Mucosa of gallbladder (tissue), 1 donor: ENCODE data around the gene DHRS7C. TPM values are rescaled to one million over a fixed set of nuclear protein-coding genes. Genes with fewer than 3 reads are reported as not detected.
A peak's percentile ranks its signal among the peaks of the same experiment; 100 is the strongest.

Source experiments
- DNase-seq: peaks from one replicate; pipeline ENCODE4 v3.0.0-alpha.2; 2020; ENCODE audit warnings: low spot score
- total RNA-seq: library from RNA; stranded (reverse); gene quantifications from one replicate; pipeline ENCODE4 v1.2.1, GENCODE V29; 2021
- donor health status: DM: no; HTN: no; CAD: no.

DHRS7C gene
- total RNA-seq, 1 donor from 2014 or later: not detected

DNA sequence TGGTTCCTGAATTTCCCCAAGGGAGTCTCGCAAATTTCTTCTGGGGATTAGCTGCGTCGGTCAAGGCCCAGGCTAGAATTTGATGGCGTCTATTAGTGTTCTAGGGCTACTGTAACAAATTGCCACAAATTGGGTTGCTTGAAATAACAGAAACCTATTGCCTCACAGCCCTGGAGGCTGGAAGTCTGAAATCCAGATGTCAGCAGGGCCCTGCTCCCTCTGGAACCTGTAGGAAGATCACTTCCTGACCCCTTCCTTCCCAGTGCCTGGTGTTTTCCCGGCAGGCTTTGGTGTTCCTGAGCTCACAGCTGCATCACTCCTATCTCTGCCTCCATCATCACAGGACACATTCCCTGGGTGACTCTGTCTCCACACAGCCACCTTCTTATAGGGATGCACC is 24.4 kb downstream of the DHRS7C start:
- no peak for DNase-seq

DNA sequence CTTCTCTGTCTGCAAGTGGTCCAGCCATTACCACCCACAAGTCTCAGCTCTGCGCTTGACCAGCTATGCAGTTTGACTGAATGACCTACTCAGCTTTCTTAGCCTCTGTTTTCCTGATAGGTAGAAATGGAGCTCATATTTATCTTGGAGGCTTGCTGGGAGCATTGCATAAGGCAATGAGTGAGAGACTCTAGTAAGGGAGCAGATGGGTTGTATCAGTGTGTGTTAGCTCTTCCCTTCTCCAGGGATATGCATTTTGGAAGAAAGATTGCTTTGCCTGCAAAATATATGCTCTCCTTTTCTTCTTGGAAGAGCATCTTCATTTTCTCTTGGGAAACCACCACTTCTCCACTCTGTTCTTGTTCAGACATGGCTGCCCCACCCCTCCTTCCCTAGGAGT is 26.1 kb downstream of the DHRS7C start:
- DNase-seq: no peak

DNA sequence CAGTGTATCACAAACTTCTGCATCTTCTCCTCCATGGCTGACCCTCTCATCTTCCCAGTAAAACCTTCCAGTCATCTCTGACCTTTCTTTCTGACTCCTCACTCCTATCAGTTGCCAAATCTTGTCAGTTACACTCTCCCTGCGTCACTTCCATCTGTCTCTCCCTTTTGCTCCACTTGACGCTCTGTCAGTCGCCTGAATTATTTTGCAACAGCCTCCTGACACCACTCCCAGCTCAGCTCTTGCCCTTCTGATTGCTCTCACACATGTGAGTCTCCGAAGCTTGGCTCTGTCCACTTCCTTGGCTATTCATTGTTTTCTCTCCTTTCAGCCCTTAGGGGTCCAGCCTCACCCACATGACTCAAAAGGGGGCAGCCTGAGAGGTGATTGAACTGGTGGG is 27.7 kb downstream of the DHRS7C start:
- no peak for DNase-seq

DNA sequence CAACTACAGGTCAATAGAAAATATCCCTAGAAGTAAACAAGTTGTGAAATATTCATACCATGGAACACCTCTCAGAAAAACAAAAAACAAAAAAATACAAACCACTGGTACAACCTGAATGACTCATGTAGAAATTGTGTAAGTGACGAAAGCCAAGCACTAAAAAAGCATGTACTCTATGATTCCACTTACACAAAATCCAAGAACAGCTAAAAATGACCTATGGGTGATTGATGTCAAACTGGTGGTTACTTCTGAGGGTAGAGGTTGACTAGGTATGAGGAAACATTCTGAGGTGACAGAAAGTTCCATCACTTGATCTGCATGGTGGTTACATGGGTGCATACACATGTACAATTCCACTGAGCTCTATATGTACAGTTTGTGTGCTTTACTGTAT is 31.1 kb downstream of the DHRS7C start:
- DNase-seq: no peak

DNA sequence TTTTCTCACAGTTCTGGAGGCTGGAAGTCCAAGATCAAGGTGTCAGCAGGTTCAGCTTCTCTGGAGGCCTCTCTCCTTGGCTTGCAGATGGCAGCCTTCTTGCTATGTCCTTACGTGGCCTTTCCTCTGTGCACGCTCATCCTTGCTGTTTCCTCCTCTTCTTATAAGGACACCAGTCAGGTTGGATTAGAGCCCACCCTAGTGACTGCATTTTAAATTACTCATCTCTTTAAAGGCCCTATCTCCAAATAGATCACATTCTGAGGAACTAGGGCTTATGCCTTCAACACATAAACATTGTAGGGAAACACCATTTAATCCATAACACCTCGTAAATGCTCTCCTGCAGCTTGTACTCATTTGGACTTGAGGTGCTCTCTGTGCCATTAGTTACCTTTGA is 36.3 kb downstream of the DHRS7C start:
- no peak for DNase-seq

DNA sequence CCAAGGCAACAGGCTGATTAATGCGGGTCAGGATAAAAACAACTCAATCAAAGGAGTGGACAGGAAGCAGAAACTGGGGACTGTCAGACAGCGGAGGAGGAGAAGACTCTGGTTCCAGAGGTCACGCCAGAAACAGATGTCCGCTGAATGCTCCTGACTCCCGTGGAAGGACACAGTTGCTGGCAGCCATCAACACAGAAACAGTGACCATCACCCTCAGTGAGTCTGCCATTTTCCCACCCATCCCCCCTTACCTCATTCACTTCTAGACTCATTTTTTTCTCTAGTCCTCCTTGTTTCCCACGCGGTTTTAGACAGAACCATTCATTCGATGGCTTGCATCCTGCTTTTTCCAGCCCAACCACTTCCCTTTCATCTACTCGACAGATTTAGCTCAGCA is 40.9 kb downstream of the DHRS7C start:
- DNase-seq: no peak

DNA sequence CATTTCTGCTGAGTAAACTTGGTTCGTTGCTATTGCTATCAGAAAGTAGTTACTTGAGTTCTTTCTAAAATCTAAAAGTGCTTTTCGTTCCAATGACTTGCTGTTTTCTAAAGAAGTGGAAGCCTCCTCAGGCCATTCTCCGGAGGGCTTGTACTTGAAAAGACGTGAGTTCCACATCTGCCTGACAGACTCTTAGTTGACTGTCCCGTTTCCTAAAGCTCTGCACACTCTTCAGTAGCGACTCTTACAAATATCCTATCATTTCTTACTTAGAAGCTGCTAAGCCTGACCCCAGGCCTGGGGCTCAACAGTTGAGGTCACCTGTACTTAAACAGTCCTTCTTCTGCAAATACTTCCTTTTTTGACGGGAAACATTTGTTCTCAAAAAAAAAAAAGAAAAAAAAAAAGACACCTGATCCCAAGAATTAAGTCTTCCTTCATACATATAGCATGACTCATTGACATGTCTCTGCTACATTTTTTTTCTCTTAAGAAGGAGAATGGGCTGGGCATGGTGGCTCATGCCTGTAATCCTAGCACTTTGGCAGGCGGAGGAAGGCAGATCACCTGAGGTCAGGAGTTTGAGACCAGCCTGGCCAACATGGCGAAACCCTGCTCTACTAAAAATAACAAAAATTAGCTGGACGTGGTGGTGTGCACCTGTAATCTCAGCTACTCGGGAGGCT is 61.5 kb downstream of the DHRS7C start:
- no peak for DNase-seq

DNA sequence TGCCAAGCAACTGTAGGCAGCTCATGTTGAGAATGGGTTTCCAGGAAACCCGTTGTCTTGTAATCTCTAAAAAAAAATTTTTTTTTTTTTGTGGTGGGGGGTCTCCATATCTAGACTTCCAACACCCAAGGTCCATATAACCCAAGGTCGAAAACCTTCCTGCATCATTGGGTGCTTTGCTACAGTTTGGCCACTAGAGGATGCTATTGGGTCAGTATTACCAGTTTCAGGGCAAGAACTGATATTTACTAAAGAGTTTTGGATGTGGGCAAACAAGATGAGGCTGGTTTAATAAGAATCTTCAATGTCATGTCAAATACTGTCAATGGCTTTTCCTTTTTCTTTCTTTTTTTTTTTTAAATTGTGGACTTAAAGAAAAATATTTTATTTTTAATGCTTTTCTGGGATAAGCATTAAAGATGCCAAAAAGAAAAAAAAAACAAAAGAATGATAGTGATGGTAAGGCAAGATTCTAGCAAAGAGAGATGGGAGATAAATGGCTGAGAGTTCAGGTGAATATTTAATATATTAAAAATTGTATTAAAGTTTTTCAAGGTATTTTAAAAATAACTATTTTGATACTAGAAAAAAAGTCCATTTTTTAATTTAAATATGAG is 62.2 kb downstream of the DHRS7C start:
- DNase-seq: peak; percentile 28

DNA sequence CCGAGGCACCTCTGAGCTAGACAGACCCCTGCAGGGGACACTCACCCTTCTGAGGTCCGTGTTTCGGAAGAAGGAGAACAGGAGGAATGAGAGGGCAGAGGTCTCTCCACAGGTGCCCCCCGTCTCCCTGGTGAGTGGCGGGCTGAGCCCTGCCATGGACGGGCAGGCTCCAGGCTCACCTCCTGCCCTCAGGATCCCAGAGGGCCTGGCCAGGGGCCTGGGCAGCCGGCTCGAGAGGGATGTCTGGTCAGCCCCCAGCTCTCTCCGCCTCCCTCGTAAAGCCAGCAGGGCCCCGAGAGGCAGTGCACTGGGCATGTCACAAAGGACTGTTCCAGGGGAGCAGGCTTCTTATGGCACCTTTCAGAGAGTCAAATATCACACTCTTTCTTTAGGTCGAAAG is 62.8 kb downstream of the DHRS7C start:
- DNase-seq: no peak

DNA sequence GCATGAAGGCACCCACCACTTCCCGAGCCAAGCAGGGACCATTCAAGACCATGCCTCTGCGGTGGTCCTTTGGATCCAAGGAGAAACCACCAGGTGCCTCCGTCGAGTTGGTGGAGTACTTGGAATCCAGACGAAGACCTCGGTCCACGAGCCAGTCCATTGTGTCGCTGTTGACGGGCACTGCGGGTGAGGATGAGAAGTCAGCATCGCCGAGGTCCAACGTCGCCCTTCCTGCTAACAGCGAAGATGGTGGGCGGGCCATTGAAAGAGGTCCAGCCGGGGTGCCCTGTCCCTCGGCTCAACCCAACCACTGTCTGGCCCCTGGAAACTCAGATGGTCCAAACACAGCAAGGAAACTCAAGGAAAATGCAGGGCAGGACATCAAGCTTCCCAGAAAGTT is 63.4 kb downstream of the DHRS7C start:
- no peak for DNase-seq

DNA sequence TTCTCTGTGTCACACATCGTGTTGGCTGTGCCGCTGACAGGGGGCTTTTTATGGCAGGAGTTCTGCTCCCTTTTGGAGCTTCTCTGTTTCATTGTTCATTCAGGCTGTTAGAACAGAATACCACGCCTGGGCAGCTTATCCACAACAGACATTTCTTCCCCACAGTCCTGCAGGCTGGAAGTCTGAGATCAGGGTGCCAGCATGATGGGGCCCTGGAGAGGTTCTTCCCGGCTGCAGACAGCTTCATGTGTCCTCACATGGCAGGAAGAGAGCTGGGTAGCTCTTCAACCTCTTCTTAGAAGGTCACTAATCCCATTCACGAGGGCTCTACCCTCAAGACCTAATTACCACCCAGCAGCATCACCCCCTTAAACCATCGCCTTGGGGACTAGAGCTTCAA is 65.1 kb downstream of the DHRS7C start:
- no peak for DNase-seq

DNA sequence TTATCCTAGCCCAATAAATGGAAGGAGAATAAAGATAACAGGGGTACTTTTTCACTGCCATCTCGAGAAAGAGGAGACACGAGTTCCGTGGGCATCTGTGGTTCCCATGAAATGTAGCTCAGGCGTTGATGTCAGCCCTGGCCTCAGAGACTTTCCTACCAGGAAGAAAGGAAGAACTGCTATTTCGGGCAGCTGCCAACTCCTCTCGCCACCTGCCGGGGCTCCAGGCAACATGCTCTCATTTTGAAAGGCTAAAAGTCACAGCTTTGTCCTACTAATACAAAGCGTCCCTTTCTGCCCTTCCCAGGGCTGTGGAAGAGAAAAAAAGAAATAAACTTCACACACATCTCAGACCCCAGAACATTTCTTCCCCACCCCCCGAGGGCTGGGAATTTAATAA is 65.8 kb downstream of the DHRS7C start:
- DNase-seq: no peak

Other genes with a start within 250 kb of the DHRS7C start
- gene STX8, start 215.8 kb downstream of the DHRS7C start, total RNA-seq: 63.2 TPM
- gene CFAP52, start 214.9 kb downstream of the DHRS7C start, total RNA-seq: not detected
- gene USP43, start 146.1 kb downstream of the DHRS7C start, total RNA-seq: 8.2 TPM
- not detected for gene GSG1L2, start 30.5 kb upstream of the DHRS7C start, total RNA-seq
- 23.5 TPM for gene GLP2R, start 34.3 kb upstream of the DHRS7C start, total RNA-seq
- gene RCVRN, start 113.7 kb upstream of the DHRS7C start, total RNA-seq: 0.20 TPM